Ishikawa (cell line): ENCODE results near the gene INMT.

Experiments used
- CEBPB ChIP-seq: IDR thresholded peaks from 2 replicates; pipeline ENCODE4 v1.6.1; 2012
- EGR1 ChIP-seq: IDR thresholded peaks from 2 replicates; pipeline ENCODE4 v1.6.1; 2012
- FOXM1 ChIP-seq: IDR thresholded peaks from 2 replicates; pipeline ENCODE4 v1.6.1; 2012; ENCODE audit warnings: low read depth, borderline replicate concordance
- TAF1 ChIP-seq: IDR thresholded peaks from 2 replicates; pipeline ENCODE4 v1.6.1; 2012; ENCODE audit warnings: low read depth, mild to moderate bottlenecking
- TCF12 ChIP-seq: IDR thresholded peaks from 2 replicates; pipeline ENCODE4 v1.6.1; 2012; ENCODE audit warnings: low read depth
- YY1 ChIP-seq: IDR thresholded peaks from 2 replicates; pipeline ENCODE4 v1.6.1; 2012; ENCODE audit warnings: low read depth
- TF ChIP-seq, protein P1 (sequence below): IDR thresholded peaks from 2 replicates; pipeline ENCODE4 v1.6.1; 2012

GRCh38 chr7:30733216-30733615 is 18.7 kb upstream of the INMT start:
- TF ChIP-seq FOXM1 (no peak), CEBPB (no peak), YY1 (no peak), TAF1 (no peak), TCF12 (no peak), EGR1 (no peak)
- TF ChIP-seq, protein P1, sequence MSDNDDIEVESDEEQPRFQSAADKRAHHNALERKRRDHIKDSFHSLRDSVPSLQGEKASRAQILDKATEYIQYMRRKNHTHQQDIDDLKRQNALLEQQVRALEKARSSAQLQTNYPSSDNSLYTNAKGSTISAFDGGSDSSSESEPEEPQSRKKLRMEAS, result no peak
